ENCODE data around the gene MGAT4B. TPM values are rescaled to one million over a fixed set of nuclear protein-coding genes. Genes with fewer than 3 reads are reported as not detected.

Gene MGAT4B
- total RNA-seq, 1 donor from 2014 or later: 131 TPM

- Mint-ChIP-seq H3K36me3 (peaks cover 14% of the 10 kb centered on the region), H3K4me3 (peak overlapping the region; percentile 67), H3K4me1 (peaks cover 4% of the 10 kb centered on the region), H3K27me3 (ENCODE audit: low read depth) (peaks cover 2% of the 10 kb centered on the region), H3K27ac (peak overlapping the region; percentile 69), H3K9me3 (no peaks in the 10 kb centered on the region)
- TF ChIP-seq CTCF (IDR thresholded peaks at IDR 0.05; ENCODE audit: unreplicated experiment): no peak
- DNase-seq (ENCODE audit: low spot score in 2 of 2, unreplicated experiment in 2 of 2): no peak
Observed at GRCh38 chr5:179796877-179797608, 9.6 kb downstream of the MGAT4B start.

- Mint-ChIP-seq H3K4me3 (peak overlapping the region; percentile 67), H3K27me3 (ENCODE audit: low read depth) (peaks cover 2% of the 10 kb centered on the region), H3K36me3 (peaks cover 10% of the 10 kb centered on the region), H3K4me1 (no peaks in the 10 kb centered on the region), H3K27ac (peak overlapping the region; percentile 69), H3K9me3 (no peaks in the 10 kb centered on the region)
- peak; percentile 70 for TF ChIP-seq CTCF (IDR thresholded peaks at IDR 0.05; ENCODE audit: unreplicated experiment)
- DNase-seq (ENCODE audit: low spot score in 2 of 2, unreplicated experiment in 2 of 2): peak in 1 of 2 experiments; percentile 84
Observed at GRCh38 chr5:179795863-179796833, 10.5 kb downstream of the MGAT4B start.

GRCh38 chr5:179795049-179795862, 11.4 kb downstream of the MGAT4B start:
- no peak for DNase-seq (ENCODE audit: low spot score in 2 of 2, unreplicated experiment in 2 of 2)
- TF ChIP-seq CTCF (IDR thresholded peaks at IDR 0.05; ENCODE audit: unreplicated experiment): no peak

GRCh38 chr5:179794575-179794974, 12.1 kb downstream of the MGAT4B start:
- peak overlapping the region; percentile 65 for H3K4me3 Mint-ChIP-seq
- no peak for TF ChIP-seq CTCF (IDR thresholded peaks at IDR 0.05; ENCODE audit: unreplicated experiment)

More at GRCh38 chr5:179795049-179795862, 11.4 kb downstream of the MGAT4B start:
- Mint-ChIP-seq H3K36me3 (peaks cover 10% of the 10 kb centered on the region), H3K4me1 (no peaks in the 10 kb centered on the region), H3K27me3 (ENCODE audit: low read depth) (peaks cover 2% of the 10 kb centered on the region), H3K9me3 (no peaks in the 10 kb centered on the region), H3K4me3 (peak overlapping the region; percentile 65), H3K27ac (no peak overlapping the region)

GRCh38 chr5:179794171-179794570, 12.5 kb downstream of the MGAT4B start:
- Mint-ChIP-seq H3K4me3 (peak overlapping the region; percentile 65), H3K9me3 (no peaks in the 10 kb centered on the region), H3K4me1 (no peaks in the 10 kb centered on the region), H3K27me3 (ENCODE audit: low read depth) (peaks cover 2% of the 10 kb centered on the region), H3K27ac (no peak overlapping the region), H3K36me3 (peaks cover 6% of the 10 kb centered on the region)
- TF ChIP-seq CTCF (IDR thresholded peaks at IDR 0.05; ENCODE audit: unreplicated experiment): no peak
- DNase-seq (ENCODE audit: low spot score in 2 of 2, unreplicated experiment in 2 of 2): no peak

More at GRCh38 chr5:179794575-179794974, 12.1 kb downstream of the MGAT4B start:
- peaks cover 2% of the 10 kb centered on the region for H3K27me3 Mint-ChIP-seq (ENCODE audit: low read depth)
- no peak overlapping the region for H3K27ac Mint-ChIP-seq
- no peaks in the 10 kb centered on the region for H3K9me3 Mint-ChIP-seq
- no peak for DNase-seq (ENCODE audit: low spot score in 2 of 2, unreplicated experiment in 2 of 2)
- H3K4me1 Mint-ChIP-seq: no peaks in the 10 kb centered on the region
- peaks cover 9% of the 10 kb centered on the region for H3K36me3 Mint-ChIP-seq

Measured in mesothelial cell of epicardium (in vitro differentiated cells).